Testis (tissue), 2 donors: ENCODE results near the gene MICAL1.

Experiments used
- POLR2A ChIP-seq: fragments of 450-650 bp; IDR thresholded peaks from one replicate; pipeline ENCODE4 v1.6.1; 2017; ENCODE audit warnings: antibody characterized with exemption, mild to moderate bottlenecking, moderate library complexity
- TF ChIP-seq, protein P1 (sequence below), 3 experiments: fragments of 450-650 bp in 2 of 3; fragments of 200-600 bp in 1 of 3; sonication (generic) in 1 of 3; IDR thresholded peaks; one replicate each; pipeline ENCODE4 v1.5.1; 2016 to 2019; ENCODE audit warnings: antibody characterized with exemption in 3 of 3, mild to moderate bottlenecking in 2 of 3, moderate library complexity in 1 of 3

DNA sequence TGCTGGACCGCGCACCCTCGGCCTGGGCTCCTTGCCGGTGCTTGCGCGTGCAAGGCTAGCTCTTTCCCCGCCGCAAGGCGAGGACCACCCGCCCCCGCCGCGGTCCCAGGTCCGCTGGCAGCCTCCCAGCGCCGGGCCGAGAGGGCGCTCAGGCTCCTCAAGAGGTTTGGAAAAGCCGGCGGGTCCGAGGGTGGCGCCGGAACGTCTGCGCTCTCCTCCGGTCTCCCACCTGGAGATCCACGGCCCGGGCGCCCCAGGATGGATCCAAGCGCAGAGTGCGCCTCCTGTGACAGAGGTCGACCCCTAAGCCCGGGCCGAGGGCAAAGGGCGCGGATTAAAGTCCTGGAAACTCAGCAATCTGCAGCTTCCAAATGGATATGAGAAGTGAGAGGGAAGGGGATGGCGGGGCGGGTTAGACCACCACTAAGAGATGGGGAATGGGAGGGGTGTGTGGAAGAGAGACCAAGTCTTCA, 575 bp upstream of the MICAL1 start:
- no peak for TF ChIP-seq POLR2A
- TF ChIP-seq, protein P1, sequence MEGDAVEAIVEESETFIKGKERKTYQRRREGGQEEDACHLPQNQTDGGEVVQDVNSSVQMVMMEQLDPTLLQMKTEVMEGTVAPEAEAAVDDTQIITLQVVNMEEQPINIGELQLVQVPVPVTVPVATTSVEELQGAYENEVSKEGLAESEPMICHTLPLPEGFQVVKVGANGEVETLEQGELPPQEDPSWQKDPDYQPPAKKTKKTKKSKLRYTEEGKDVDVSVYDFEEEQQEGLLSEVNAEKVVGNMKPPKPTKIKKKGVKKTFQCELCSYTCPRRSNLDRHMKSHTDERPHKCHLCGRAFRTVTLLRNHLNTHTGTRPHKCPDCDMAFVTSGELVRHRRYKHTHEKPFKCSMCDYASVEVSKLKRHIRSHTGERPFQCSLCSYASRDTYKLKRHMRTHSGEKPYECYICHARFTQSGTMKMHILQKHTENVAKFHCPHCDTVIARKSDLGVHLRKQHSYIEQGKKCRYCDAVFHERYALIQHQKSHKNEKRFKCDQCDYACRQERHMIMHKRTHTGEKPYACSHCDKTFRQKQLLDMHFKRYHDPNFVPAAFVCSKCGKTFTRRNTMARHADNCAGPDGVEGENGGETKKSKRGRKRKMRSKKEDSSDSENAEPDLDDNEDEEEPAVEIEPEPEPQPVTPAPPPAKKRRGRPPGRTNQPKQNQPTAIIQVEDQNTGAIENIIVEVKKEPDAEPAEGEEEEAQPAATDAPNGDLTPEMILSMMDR (IDR thresholded peaks at IDR 0.05) = no peak
